ENCODE data around the gene THADA. TPM values are rescaled to one million over a fixed set of nuclear protein-coding genes. Genes with fewer than 3 reads are reported as not detected.
A peak's percentile ranks its signal among the peaks of the same experiment; 100 is the strongest.

THADA gene
- total and polyA plus RNA-seq, 9 donors, result 14.4 to 24.3 (median 18.1) TPM

DNA sequence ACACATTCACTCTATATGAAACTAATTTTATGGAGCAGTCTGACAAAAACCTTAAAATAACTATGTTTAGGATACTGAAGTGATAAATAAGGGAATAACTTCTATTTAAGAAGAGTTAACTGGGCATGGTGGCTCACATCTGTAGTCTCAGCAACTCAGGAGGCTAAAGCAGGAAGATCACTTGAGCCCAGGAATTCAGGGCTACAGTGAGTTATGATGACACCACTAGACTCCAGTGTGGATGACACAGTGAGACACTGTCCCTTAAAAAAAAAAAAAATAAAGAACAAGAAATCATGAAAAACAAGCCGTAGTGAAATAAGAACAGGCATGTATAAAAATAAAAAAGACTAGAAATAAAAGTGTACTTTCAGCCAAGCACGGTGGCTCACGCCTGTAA, 82.0 kb downstream of the THADA start:
- peaks cover 3% of the 10 kb centered on the region for H3K4me1 ChIP-seq (ENCODE audit: control insufficient read depth, insufficient read depth, low read length)
- no peak overlapping the region for H3K27ac ChIP-seq (ENCODE audit: low read length)
- no peak for DNase-seq
- no peaks in the 10 kb centered on the region for H3K27me3 ChIP-seq (ENCODE audit: control insufficient read depth, insufficient read depth, low read length)
- H3K36me3 ChIP-seq (ENCODE audit: control insufficient read depth, insufficient read depth, low read length), result no peaks in the 10 kb centered on the region
- H3K4me3 ChIP-seq (ENCODE audit: low read length), result no peak overlapping the region
- H3K9me3 ChIP-seq (replicated peaks; ENCODE audit: control insufficient read depth, low read depth, low read length), result no peaks in the 10 kb centered on the region
- 100% methylated on average over 1 of the region's 3 CpGs for WGBS (ENCODE audit: insufficient coverage)

- no peaks in the 10 kb centered on the region for H3K9me3 ChIP-seq (replicated peaks; ENCODE audit: control insufficient read depth, low read depth, low read length)
- H3K27me3 ChIP-seq (ENCODE audit: control insufficient read depth, insufficient read depth, low read length), result no peaks in the 10 kb centered on the region
- peak; percentile 18 for DNase-seq
- peaks cover 3% of the 10 kb centered on the region for H3K4me1 ChIP-seq (ENCODE audit: control insufficient read depth, insufficient read depth, low read length)
- no peak overlapping the region for H3K4me3 ChIP-seq (ENCODE audit: low read length)
- no peak overlapping the region for H3K27ac ChIP-seq (ENCODE audit: low read length)
- no peaks in the 10 kb centered on the region for H3K36me3 ChIP-seq (ENCODE audit: control insufficient read depth, insufficient read depth, low read length)
Measured at GRCh38 chr2:43513216-43513615, 82.6 kb downstream of the THADA start.

GRCh38 chr2:43511199-43511598, 84.6 kb downstream of the THADA start:
- Histone ChIP-seq H3K9me3 (replicated peaks; ENCODE audit: control insufficient read depth, low read depth, low read length) (no peaks in the 10 kb centered on the region), H3K4me1 (ENCODE audit: control insufficient read depth, insufficient read depth, low read length) (peaks cover 3% of the 10 kb centered on the region), H3K4me3 (ENCODE audit: low read length) (no peak overlapping the region), H3K27me3 (ENCODE audit: control insufficient read depth, insufficient read depth, low read length) (no peaks in the 10 kb centered on the region), H3K36me3 (ENCODE audit: control insufficient read depth, insufficient read depth, low read length) (peaks cover 6% of the 10 kb centered on the region), H3K27ac (ENCODE audit: low read length) (no peak overlapping the region)
- WGBS (ENCODE audit: insufficient coverage), result 100% methylated on average over 1 of the region's 3 CpGs
- DNase-seq, result no peak

GRCh38 chr2:43509886-43510285, 86.0 kb downstream of the THADA start:
- H3K9me3 ChIP-seq (replicated peaks; ENCODE audit: control insufficient read depth, low read depth, low read length), result no peaks in the 10 kb centered on the region
- H3K27me3 ChIP-seq (ENCODE audit: control insufficient read depth, insufficient read depth, low read length), result no peaks in the 10 kb centered on the region
- WGBS (ENCODE audit: insufficient coverage), result no CpG with 5 or more reads among the region's 3 CpGs
- no peak overlapping the region for H3K27ac ChIP-seq (ENCODE audit: low read length)
- DNase-seq, result no peak
- H3K4me1 ChIP-seq (ENCODE audit: control insufficient read depth, insufficient read depth, low read length), result peaks cover 3% of the 10 kb centered on the region
- no peak overlapping the region for H3K4me3 ChIP-seq (ENCODE audit: low read length)
- peaks cover 8% of the 10 kb centered on the region for H3K36me3 ChIP-seq (ENCODE audit: control insufficient read depth, insufficient read depth, low read length)

- DNase-seq, result no peak
- H3K4me3 ChIP-seq (ENCODE audit: low read length), result no peak overlapping the region
- H3K27me3 ChIP-seq (ENCODE audit: control insufficient read depth, insufficient read depth, low read length), result no peaks in the 10 kb centered on the region
- no CpG with 5 or more reads among the region's 3 CpGs for WGBS (ENCODE audit: insufficient coverage)
- no peaks in the 10 kb centered on the region for H3K9me3 ChIP-seq (replicated peaks; ENCODE audit: control insufficient read depth, low read depth, low read length)
- peaks cover 12% of the 10 kb centered on the region for H3K36me3 ChIP-seq (ENCODE audit: control insufficient read depth, insufficient read depth, low read length)
- H3K27ac ChIP-seq (ENCODE audit: low read length), result no peak overlapping the region
- peaks cover under 1% of the 10 kb centered on the region for H3K4me1 ChIP-seq (ENCODE audit: control insufficient read depth, insufficient read depth, low read length)
Measured at GRCh38 chr2:43508209-43508608, 87.6 kb downstream of the THADA start.

GRCh38 chr2:43507137-43507536, 88.7 kb downstream of the THADA start:
- Histone ChIP-seq H3K27ac (ENCODE audit: low read length) (no peak overlapping the region), H3K36me3 (ENCODE audit: control insufficient read depth, insufficient read depth, low read length) (peaks cover 12% of the 10 kb centered on the region), H3K9me3 (replicated peaks; ENCODE audit: control insufficient read depth, low read depth, low read length) (no peaks in the 10 kb centered on the region), H3K27me3 (ENCODE audit: control insufficient read depth, insufficient read depth, low read length) (no peaks in the 10 kb centered on the region), H3K4me1 (ENCODE audit: control insufficient read depth, insufficient read depth, low read length) (no peaks in the 10 kb centered on the region), H3K4me3 (ENCODE audit: low read length) (no peak overlapping the region)
- no CpG with 5 or more reads among the region's 2 CpGs for WGBS (ENCODE audit: insufficient coverage)
- no peak for DNase-seq

DNA sequence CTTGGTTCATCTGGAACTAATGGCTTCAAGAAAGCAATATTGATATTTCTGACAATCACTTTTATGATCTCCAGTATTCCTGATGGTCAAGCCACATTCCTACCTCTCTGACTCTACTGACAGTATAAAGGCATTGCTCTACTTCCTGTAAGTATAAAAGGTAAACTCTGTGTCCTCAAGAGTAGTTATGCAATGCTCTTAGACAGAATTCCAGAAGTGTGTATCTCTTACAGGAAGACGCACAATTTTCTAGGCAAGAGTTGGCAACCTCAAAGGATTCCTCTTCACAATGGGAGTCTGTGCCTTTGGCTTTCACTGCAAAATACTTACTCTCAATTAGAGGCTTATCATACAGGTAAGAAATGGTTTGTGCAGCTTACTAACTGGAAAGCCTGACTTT, 100.1 kb downstream of the THADA start:
- DNase-seq, result no peak
- Histone ChIP-seq H3K4me1 (ENCODE audit: control insufficient read depth, insufficient read depth, low read length) (no peaks in the 10 kb centered on the region), H3K4me3 (ENCODE audit: low read length) (no peak overlapping the region), H3K9me3 (replicated peaks; ENCODE audit: control insufficient read depth, low read depth, low read length) (no peaks in the 10 kb centered on the region), H3K36me3 (ENCODE audit: control insufficient read depth, insufficient read depth, low read length) (peaks cover 4% of the 10 kb centered on the region), H3K27me3 (ENCODE audit: control insufficient read depth, insufficient read depth, low read length) (no peaks in the 10 kb centered on the region), H3K27ac (ENCODE audit: low read length) (no peak overlapping the region)
- WGBS (ENCODE audit: insufficient coverage), result no CpG with 5 or more reads among the region's 1 CpG

- DNase-seq, result no peak
- Histone ChIP-seq H3K9me3 (replicated peaks; ENCODE audit: control insufficient read depth, low read depth, low read length) (no peaks in the 10 kb centered on the region), H3K4me1 (ENCODE audit: control insufficient read depth, insufficient read depth, low read length) (no peaks in the 10 kb centered on the region), H3K36me3 (ENCODE audit: control insufficient read depth, insufficient read depth, low read length) (peaks cover 4% of the 10 kb centered on the region), H3K27me3 (ENCODE audit: control insufficient read depth, insufficient read depth, low read length) (no peaks in the 10 kb centered on the region), H3K27ac (ENCODE audit: low read length) (no peak overlapping the region), H3K4me3 (ENCODE audit: low read length) (no peak overlapping the region)
- WGBS (ENCODE audit: insufficient coverage), result 89% methylated on average over 1 of the region's 1 CpG
Measured at GRCh38 chr2:43493954-43494353, 101.9 kb downstream of the THADA start.

DNA sequence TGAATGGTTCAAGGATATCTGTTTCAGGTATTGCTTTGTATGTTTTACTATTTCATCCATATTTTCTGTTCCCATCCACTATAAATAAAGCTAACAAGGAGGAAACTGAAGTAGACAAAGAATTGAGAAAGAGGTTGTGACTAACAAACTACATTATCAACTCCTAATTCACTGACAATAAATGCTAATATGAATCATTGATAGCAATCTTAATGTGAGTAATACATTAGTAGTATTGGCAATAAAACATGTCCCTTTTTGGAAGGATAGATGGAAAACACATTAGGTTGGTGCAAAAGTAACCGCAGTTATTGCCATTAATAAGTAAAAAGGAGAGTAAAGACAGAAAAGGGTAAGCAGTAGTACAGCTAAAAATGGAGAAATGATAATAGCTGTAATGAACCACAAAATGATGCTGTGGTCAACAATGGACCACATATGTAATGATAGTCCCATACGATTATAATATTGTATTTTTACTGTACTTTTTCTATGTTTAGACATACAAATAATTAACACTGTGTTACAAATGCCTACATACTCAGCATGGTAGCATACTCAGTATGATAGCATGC, 104.7 kb downstream of the THADA start:
- Histone ChIP-seq H3K27me3 (ENCODE audit: control insufficient read depth, insufficient read depth, low read length) (no peaks in the 10 kb centered on the region), H3K27ac (ENCODE audit: low read length) (no peak overlapping the region), H3K36me3 (ENCODE audit: control insufficient read depth, insufficient read depth, low read length) (peaks cover 4% of the 10 kb centered on the region), H3K4me1 (ENCODE audit: control insufficient read depth, insufficient read depth, low read length) (no peaks in the 10 kb centered on the region), H3K4me3 (ENCODE audit: low read length) (no peak overlapping the region), H3K9me3 (replicated peaks; ENCODE audit: control insufficient read depth, low read depth, low read length) (no peaks in the 10 kb centered on the region)
- WGBS (ENCODE audit: insufficient coverage), result 83% methylated on average over 1 of the region's 2 CpGs
- no peak for DNase-seq

DNA sequence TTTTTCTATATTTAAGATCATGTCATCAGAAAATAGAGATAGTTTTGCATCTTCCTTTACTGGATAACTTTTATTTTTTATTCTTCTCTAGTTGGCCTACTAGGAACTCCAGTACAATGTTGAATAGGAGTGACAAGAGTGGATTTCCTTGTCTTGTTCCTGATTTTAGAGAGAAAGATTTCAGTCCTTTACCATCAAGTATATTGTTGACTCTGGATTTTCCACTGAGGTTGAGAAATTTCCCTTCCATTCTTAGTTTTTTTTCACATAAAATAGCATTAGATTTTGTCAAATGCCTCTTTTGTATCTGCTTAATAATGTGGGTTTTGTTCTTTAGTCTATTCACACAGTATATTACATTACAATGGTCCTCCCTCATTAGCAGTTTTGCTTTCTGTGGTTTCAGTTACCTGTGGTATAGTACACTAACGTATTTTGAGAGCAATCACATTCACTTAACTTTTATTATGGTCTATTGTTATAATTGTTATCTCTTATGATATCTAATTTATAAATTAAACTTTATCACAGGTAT, 105.5 kb downstream of the THADA start:
- DNase-seq, result no peak
- no CpG with 5 or more reads among the region's 1 CpG for WGBS (ENCODE audit: insufficient coverage)

GRCh38 chr2:43488737-43489136, 107.1 kb downstream of the THADA start:
- DNase-seq, result no peak
- H3K27ac ChIP-seq (ENCODE audit: low read length), result no peak overlapping the region
- WGBS (ENCODE audit: insufficient coverage), result no CpG with 5 or more reads among the region's 3 CpGs
- H3K27me3 ChIP-seq (ENCODE audit: control insufficient read depth, insufficient read depth, low read length), result no peaks in the 10 kb centered on the region
- H3K36me3 ChIP-seq (ENCODE audit: control insufficient read depth, insufficient read depth, low read length), result peaks cover 4% of the 10 kb centered on the region
- H3K9me3 ChIP-seq (replicated peaks; ENCODE audit: control insufficient read depth, low read depth, low read length), result no peaks in the 10 kb centered on the region
- H3K4me3 ChIP-seq (ENCODE audit: low read length), result no peak overlapping the region
- no peaks in the 10 kb centered on the region for H3K4me1 ChIP-seq (ENCODE audit: control insufficient read depth, insufficient read depth, low read length)

More for the DNA sequence above, 105.5 kb downstream of the THADA start:
- Histone ChIP-seq H3K4me3 (ENCODE audit: low read length) (no peak overlapping the region), H3K27ac (ENCODE audit: low read length) (no peak overlapping the region), H3K27me3 (ENCODE audit: control insufficient read depth, insufficient read depth, low read length) (no peaks in the 10 kb centered on the region), H3K4me1 (ENCODE audit: control insufficient read depth, insufficient read depth, low read length) (no peaks in the 10 kb centered on the region), H3K36me3 (ENCODE audit: control insufficient read depth, insufficient read depth, low read length) (peaks cover 4% of the 10 kb centered on the region), H3K9me3 (replicated peaks; ENCODE audit: control insufficient read depth, low read depth, low read length) (no peaks in the 10 kb centered on the region)

Data from muscle of leg (tissue), 11 donors.